Muscle of arm (tissue), 12 donors: ENCODE measurements around the gene IDE. TPM values are rescaled to one million over a fixed set of nuclear protein-coding genes. Genes with fewer than 3 reads are reported as not detected.
"Not testable (repeated sequence)": the region's sequence is repeated elsewhere in the genome, so short reads cannot be mapped to it uniquely, and the experiment has no call there.

Source experiments
- DNase-seq: peaks from one replicate; pipeline ENCODE4 v3.0.0-alpha.2; 2013
- polyA plus RNA-seq, 12 donors: library from polyadenylated mRNA; unstranded; fragments of 120-200 nt; gene quantifications; one replicate each; pipeline ENCODE4 v1.2.1, GENCODE V29; 2013; ENCODE audit not compliant: insufficient read length in 12 of 12

The IDE gene
- polyA plus RNA-seq, 12 donors = 13.7 to 21.1 (median 17.4) TPM; not detected in 1

DNA sequence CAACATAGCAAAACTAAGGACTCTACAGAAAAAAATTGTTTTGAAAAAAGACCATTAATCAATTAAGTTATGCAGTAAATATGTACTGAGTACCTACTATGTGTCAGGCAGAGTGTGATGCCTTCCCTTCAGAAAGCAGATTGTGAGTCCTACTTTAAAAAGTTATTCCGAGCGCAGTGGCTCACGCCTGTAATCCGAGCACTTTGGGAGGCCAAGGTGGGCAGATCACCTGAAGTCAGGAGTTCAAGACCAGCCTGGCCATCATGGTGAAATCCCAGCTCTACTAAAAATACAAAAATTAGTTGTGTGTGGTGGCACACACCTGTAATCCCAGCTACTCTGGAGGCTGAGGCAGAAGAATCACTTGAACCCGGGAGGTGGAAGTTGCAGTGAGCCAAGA lies 4.2 kb downstream of the IDE start:
- not testable (repeated sequence) for DNase-seq

DNA sequence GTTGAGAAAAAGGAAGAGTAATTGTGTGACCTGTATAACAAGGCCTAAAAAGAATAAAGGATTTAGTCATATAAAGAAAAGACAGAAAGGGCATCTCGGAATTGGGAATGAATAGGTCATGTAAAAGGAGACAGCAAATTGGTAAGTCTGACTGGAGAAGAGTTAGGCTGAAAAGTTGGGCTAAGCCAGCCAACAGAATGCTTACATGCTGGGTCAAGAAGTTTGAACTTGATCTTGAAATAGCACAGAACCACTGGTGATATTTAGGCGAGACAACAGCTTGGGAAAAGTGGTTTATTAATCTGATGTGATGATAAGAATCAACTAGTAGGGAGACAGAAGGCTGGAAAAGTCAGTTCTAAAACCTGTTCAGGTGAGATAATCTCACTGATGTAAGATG lies 4.8 kb downstream of the IDE start:
- DNase-seq = no peak

DNA sequence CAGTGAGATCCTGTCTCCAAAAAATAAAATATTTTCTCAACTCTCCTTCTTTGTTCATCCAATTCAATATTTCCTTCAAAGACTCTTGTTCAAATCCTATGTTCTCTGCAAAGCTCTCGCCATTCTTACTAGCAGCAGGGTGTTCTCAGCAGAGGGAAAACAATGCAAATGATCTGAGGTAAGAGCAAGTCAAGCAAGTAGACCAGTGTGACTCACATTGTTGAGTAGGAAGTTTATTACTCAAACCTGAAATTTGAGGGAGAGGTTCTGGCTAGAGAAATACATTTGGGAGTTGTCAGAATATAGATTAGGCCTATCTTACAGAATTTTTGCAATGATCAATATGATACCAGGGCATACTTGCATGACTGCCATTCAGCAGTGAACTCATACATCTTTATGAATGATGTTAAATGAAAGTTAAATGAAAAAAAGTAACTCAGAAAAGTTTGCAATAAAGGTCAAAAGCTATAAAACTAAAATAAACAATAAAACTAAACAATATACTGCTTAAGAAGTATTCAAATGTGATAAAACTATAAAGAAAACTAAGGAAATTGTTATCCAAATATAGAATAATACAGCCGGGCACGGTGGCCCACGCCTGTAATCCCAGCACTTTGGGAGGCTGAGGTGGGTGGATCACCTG lies 5.8 kb downstream of the IDE start:
- no peak for DNase-seq

DNA sequence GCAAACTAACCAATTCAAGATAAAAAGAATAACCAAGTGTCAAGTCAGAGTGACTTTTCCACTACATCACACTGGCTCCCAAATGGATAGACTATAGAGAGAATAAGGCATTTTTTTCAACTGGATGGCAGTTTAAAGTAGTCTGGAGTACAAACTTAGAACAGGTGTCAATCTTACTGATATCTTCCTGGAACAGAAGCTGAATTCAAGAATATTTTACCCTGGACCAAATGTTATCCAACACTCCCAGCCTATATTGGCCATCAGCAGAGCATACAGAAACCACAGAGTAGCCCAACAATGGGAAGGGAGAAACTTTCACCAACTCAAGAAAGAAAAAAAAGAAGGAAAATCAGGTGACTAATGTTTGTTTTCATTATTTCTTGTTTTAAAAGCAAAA lies 11.5 kb downstream of the IDE start:
- DNase-seq = no peak

DNA sequence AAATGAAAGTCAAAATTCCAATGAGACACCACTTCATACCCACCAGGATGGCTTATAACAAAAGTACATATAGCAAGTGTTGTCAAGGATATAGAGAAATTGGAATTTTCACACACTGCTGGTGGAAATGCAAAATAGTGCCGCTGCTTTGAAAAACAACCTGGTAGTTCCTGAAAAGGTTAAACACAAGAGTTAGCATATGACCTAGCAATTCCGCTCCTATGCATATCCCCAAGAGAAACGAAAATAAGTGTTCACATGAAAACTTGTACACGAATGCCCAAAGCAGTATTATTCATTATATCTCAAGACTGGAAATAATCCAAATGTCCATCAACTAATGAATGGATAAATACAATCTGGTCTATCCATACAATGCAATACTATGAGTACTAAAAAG lies 14.8 kb downstream of the IDE start:
- DNase-seq = no peak

DNA sequence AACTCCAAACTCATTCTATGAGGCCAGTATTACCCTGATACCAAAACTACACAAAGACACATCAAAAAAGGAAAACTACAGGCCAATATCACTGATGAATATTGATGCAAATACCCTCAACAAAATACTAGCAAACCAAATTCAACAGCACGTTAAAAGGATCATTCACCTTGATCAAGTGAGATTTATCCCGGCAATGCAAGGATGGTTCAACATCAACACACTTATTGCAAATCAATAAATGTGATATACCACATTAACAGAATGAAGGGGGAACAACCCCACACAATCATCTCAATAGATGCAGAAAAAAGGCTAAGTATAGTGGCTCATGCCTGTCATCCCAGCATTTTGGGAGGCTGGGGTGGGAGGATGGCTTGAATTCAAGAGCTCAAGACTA lies 19.9 kb downstream of the IDE start:
- no peak for DNase-seq

DNA sequence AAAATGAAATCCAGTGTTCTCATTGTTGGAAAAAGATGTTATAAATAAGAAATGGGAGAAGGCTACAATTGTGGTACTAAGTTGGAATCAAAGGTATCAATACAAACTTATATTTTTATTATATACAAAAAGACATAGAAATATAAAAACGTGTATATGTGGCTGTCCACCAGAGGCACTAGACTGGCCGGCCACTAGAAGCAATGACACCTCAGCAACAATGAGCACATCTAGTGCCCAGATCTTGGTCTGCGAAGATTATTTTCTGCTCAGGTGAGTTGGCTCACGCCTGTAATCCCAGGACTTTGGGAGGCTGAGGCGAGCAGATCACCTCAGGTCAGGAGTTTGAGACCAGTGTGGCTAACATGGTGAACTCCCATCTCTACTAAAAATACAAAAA lies 21.6 kb downstream of the IDE start:
- no peak for DNase-seq

DNA sequence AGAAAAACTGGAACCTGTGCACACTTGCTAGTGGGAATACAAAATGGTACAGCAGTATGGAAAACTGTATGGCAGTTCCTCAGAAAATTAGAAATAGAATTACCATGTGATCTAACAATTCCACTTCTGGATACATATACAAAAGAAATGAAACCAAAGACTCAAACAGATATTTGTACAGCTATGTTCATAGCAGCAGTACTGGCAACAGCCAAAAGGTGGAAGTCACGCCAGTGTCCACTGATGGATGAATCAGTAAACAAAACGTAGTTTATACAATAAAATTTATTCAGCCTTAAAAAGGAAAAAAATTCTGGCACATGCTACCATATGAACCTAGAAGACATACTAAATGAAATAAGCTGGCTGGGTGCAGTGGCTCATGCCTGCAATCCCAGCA lies 23.0 kb downstream of the IDE start:
- no peak for DNase-seq

DNA sequence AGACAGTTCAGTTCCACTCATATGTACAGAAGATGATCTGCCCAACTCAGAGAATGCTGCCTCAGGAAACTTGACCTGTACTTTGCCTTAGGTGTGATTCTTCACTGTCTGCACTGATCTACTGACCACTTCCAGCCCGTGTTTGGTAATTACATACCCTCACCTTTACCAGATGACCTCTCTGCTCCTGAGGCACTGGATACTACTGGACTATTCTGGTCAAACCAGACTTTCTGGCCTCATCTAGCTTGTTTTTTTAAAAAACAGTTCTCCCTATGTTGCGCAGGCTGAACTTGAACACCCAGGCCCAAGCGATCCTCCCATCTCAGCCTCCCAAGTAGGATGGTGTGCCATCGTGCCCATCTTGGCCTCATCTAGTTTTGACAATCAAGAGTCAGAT lies 26.2 kb downstream of the IDE start:
- no peak for DNase-seq

DNA sequence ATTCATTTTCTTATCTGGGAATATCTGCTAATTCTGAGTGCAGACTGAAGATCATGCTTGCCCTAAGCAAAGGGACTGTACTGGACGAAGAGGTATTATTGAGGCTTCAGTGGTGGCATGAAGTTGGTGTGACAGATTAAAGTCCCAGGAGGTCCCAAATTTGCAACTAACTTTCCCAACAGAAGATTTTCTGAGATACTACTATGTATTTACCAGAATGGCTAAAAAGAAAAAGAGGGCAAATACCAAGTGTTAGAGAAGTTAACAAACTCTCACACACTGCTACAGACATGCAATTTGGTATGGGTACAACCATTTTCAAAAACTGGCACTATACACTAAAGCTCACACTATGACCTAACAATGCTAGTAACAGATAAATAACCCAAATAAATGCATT lies 28.3 kb downstream of the IDE start:
- no peak for DNase-seq

DNA sequence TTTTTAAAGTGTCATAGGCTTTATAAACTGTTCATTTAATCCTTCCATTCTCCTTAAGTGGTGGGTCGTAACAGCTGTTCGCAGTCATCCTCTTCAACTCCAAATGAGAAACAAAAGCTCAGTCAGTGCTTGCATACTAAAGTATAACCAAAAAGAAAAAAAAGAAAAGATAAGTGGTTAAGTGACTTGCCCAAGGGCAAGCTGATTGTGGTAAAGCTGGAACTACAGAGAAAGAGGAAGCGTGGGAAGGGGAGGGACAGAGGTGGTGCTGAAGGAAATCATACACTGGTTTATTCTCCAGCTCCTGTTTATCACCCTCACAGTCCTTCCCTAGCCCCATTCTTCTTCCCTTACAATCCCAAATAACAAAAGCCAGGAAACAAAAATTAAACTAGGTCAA lies 29.6 kb downstream of the IDE start:
- no peak for DNase-seq

DNA sequence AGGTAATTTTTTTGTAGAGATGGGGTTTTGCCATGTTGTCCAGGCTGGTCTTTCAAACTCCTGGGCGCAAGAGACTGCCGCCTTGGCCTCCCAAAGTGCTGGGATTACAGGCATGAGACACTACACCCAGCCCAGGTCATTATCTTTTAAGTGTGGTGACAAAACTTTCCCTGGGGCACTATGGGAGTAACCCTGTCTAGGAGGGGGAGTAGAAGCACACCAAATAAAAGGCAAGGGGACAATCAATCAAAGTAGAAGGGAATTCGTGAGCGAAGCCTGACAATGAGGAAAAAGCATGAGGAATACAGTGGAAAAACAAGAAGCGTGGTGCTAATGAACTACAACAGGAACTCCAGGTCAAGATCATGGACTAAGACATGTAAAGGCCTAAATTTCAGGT lies 31.4 kb downstream of the IDE start:
- no peak for DNase-seq

DNA sequence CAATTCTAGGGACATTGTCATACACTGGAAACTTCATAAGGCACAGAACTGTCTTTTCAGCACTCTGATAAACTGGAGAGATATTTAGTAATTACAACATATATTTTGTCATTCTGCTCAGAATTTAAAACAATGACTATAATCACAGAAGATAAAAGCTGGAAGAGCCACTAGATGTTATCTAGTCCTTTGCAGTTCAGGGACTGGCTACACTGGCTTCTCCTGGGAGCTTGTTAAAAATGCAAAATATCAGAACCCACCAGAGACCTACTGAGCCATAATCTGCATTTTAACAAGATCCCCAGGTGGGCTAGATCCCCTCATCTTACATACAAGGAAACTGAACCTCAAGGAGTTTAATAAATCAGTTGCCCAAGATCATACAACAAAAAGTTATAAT lies 32.3 kb downstream of the IDE start:
- no peak for DNase-seq

DNA sequence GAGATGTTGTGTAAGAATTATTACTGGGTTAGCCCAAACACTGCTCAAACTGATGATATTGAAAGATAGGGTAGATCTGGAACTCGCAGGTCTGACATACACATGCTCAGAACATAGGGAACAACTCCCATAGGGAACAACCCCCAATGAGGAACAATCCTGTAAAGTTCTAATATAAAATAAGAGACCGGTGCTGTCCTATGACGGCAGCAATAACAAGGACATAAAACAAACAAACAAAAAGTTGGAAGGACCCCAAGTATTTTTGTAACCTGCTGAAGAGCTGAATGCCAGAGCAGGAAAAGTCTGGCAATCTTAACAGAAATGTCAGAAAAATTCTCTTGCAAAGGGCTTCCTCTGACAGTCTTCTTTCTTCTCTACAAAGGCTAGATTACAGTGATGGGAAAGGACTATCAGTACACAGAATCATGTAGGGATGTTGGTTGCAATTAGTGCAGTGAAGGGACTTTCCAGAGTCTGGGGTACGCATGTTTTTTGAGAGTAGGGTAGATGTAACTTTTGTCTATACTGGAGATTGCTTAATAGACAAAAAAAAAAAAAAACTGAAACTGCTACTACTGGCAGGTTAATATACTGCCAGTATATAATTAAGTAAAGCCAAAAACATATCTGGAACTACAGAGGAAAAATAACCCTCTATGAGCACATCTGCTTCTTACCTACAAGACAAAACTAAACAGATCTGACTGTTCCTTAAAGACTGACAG lies 35.5 kb downstream of the IDE start:
- no peak for DNase-seq

DNA sequence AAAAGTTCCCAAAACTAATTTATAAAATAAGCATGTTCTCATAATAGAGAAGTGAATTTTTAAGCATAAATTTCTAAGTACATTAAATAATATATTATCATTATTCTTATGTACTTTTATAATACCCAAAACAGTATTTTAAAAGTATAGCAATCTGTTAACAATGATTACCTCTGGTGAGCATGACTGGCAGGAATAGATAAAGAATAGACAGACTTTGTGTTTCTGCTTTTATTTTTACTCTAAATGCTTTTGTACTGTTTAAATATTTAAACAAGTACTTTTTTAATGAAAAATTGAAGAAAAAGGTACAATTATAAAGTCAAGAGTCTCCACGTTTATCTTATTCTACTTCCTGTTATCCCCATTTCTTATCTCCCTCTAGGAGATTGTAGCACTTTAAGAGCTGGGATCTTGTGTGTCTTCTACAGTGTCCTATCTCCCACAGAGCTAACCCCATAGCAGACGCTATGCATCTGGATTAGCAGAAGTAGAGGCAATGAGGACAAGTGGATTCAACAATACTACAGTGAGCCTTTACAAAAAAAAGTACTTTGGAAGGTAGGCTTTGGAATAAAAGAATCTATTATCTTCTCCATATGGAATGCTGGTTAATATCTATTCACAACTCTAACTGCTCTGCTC lies 42.9 kb downstream of the IDE start:
- DNase-seq = no peak

DNA sequence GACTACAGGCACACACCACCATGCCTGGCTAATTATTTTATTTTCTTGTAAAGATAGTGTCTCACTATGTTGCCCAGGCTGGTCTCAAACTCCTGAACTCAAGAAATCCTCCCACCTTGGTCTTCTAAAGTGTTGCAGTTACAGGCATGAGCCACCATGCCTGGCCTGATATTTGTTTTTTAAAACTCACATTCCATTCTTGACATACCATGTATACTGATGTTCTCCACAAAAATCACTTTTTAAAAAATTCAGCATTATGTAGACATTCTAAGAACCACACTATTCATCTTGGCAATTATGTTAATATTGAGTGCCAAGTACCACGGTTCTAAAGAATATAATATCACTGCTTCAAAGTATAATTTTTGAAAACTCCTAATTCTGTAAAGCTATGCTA lies 43.5 kb downstream of the IDE start:
- no peak for DNase-seq

DNA sequence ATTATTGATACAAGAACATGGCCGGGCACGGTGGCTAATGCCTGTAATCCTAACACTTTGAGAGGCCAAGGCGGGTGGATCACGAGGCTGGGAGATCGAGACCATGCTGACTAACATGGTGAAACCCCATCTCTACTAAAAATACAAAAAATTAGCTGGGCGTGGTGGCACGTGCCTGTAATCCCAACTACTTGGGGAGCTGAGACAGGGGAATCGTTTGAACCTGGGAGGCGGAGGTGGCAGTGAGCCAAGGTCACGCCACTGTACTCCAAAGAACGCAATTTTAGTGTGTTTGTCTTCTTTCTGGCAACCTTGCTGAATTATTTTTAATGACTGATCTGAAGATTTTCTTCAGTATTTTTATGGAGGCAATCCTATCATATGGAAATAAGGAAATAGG lies 46.2 kb downstream of the IDE start:
- no peak for DNase-seq

DNA sequence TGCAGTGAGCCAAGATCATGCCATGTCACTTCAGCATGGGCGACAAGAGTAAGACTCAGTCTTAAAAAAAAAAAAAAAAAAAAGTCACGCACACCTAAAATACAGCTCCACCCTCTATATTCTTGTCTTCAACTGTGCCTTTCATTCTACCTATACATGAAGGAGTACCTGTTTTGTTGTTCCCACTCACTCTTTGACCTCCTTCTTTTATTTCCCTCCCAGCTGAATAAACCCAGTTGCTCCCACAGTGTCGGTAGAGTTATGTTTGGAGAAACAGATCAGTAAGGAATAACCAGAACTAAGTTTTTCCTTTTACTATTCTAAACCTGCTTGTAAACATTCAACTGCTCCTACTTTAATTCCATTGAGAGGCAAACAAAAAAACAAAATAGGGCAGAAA lies 50.3 kb downstream of the IDE start:
- no peak for DNase-seq

DNA sequence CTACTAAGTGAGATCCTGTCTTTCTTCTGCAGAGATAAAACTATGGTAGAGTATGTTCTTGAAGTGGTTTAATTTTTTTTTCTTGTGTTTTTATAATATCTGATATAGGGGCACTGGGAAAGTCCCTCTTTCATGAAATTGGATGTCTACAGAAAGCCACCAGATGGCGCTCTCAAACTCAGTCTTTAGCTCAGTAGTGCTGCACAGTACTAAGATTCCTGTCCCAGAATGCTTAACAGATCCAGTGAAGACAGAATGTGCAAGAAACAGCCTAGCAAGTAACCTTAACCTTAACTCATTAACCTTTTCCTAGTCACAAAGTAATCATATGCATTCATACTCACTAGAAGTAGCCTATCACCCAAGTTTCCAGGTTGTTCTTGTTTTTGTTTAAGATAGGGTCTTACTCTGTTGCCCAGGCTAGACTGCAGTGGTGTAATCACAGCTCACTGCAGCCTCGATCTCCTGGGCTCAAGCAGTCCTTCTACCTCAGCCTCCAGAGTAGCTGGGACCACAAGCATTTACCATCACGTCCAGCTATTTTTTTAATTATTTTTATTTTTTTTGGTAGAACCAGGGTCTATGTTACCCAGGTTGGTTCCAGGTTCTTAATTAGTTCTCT lies 56.7 kb downstream of the IDE start:
- DNase-seq = peak; percentile 75

DNA sequence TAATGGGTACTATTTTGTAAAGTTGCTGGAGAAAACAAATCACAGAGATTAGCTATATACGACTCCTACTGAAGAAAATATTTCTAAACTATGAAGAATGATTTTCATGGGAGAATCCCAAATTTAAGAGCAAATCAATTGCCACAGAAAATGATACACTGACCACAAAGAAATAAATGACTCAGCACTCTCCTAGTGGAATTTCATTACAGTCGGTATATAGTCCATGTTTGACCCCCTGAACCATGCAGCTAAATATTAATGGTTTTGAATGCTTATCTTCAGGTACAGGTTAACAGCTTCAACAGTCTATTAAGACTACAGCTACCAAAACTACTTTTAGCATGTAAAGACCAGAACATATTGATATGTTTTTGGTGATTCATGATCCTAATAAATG lies 65.0 kb downstream of the IDE start:
- DNase-seq = no peak

DNA sequence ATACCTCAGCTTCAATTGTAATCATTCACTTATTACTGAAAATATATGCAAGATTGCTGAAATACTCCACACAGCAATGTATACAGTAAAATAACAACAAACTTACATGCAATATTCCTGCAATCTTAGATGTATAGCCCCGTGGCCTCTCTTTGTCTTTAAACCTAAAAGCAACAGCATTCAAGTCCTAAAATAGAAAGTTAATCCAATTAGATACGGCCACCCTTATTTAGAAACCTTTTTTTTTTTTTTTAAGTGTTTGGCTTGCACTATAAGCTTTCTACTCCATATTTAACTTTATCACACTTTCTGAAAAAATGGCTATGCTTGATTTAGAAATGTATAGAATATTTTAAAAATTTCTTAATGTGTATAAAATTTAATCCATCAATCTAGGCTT lies 67.6 kb downstream of the IDE start:
- DNase-seq = no peak

DNA sequence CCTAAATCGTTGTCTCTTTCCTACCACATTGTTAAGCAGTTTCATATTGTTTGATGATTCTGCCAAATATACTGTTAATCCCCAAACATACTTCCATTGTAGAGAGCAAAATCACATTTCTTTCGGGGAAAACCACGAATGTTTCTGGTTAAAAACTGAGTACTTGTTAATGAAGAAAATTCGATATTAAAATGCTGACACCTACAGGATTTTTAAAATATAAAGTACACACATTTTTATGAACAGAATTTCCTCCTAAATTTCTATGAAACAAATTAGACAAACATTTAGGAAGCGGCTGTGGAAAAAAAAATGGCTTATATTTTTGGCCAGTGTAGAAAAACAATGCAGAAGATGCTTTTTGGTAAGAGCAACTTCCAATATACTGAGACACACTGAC lies 68.8 kb downstream of the IDE start:
- no peak for DNase-seq

DNA sequence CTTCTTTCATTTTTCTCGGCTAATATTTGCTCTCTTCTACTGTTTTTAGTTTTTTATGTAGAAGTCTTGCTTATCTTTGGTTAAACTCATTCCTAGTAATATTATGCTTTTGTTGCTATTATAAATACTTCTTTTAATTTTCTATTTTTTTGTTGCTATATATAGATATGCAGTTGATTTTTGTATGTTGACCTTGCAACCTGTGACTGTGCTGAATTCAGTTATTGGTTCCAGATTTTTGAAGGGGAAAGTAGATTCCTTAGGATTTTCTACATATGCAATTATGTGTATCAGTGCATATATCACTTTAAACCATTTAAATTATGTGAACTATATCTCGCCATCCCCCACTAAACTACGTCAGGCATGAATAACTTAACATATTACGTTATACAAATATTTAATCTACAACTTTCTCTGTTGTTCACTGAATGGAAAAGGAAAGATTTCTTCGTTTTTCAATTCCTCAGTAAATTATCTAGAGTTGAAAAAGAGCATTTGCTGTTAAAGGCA lies 71.5 kb downstream of the IDE start:
- no peak for DNase-seq
